Measurements from ENCODE around the gene PDIA5.
A peak's percentile ranks its signal among the peaks of the same experiment; 100 is the strongest.

Gene PDIA5

DNA sequence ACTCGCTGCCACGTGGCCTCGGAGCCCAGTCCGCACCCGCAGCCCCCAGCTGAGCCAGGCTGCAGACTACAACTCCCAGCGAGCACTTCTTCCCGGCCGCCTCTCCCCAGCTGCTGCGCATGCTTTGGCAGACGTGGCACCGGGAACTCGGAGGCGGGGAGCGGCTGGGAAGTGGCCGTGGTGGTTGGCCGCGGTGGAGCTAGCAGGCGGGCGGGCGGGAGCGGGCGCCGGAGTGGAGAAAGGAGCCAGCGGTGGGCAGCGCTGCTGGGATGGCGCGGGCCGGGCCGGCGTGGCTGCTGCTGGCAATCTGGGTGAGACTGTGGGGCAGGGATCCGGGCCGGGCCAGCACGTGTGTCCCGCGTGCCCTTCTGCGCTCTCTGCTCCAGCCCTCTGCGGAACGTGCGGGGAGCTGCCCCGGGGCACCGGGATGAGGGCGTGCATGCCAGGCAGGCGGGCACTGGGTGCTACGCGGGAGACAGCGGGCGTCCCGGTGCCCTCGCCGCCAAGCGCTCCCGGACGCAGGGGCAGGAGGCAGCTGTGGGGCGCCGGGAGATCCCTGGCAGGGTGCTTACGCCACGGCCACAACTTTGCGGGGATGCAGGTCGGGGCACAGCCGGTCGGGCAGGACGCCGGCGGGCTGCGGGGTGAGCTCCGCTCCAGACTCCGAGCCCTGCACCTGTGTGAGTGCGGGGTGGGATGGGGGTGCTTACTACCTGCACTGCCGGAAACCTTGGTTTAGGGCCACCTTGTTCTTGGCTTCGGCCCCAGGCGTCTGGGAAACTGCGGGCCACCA is at the start of gene PDIA5:
TSS of gene PDIA5 (plus strand) at position 130 of the 793 bp plus-strand sequence. CDS start at position 270, 140 bp downstream.
- DNase-seq = peak; percentile 92

GRCh38 chr3:123018683-123019082 is 48.1 kb upstream of the PDIA5 start:
- DNase-seq = no peak

GRCh38 chr3:123019161-123019560 is 47.7 kb upstream of the PDIA5 start:
- no peak for DNase-seq

DNA sequence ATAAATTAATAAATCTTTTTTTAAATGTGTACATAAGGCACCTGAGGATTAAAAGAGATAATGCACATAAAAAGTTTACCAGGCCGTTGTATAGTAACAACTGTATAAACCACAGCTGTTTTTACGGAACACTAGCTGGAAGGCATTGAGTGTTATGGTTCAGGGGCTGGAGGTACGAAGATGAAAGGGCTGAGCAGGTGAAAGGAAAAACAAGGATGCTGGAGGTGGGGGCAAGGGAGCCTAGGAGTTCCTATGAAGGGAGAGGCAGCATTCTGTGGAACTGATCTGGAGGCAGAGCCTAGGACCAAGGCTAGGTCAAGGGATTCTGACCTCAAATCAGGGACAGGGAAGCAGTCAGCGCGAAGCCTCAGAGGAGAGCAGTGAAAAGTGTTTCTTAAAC is 47.2 kb upstream of the PDIA5 start:
- DNase-seq = no peak

GRCh38 chr3:123020709-123021108 is 46.1 kb upstream of the PDIA5 start:
- DNase-seq = no peak

- DNase-seq = no peak
These were observed 45.4 kb upstream of the PDIA5 start for GRCh38 chr3:123021388-123021787.

GRCh38 chr3:123021996-123022510 is 44.8 kb upstream of the PDIA5 start:
- DNase-seq = no peak

DNA sequence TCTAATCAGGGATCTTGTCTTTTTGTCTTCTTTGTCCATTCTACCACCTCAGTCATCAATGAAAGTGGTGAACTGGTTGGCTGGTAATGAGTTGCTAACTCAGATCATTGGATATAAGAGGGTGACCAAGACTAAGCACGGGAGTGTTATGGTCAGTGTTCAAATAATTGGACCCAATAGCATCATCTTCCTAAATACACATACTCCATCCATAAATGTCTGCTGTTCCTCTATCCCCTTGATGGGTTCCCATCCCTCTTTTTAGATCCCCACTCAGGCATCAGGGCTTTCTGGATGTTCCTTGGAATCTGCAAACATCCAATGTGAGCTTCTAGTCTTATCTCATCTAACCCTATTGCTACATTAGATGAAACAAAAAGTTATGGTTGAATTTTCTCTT is 42.8 kb upstream of the PDIA5 start:
- DNase-seq = no peak

DNA sequence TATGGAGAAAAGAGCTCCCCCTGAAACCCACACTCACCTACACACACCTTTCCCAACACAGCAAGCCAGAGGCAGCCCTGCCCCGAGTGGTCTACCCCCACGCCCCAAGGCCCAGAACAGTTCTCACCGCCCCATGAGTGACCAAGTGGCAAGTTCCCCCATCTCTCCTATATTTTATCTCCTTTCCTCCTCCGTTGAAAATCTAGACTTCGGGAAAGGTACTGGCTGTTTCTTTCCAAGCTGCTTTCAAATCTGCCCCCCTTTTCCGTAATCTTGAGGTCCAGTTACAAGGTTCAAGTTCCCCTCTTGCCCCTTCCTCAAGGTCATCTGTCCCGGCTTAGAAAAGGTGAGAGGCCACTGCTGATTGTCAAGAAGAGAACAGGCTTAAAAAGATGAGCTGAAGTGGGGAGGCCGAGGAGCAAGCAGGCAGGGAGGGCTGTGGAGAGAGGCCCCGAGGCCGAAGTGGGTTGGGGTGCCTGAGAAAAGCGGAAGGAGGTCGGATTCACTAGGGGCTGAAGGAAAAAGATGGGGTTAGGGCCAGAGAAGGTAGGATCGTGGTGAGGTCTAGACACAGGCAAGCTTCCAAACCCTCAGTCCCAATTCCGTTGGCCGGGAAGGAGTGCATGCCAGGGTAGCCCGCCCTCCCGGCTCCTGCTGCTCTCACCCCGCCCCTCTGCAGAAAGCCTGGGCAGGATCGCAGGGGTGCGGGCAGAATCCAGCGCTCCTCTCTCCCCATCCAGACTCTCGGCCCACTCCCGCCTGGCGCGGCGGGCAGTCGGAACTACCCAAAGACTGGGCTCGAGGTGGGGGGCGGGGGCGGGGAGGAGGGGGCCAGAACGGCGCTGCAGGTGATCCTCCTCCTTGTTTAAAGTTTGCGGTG is 40.9 kb upstream of the PDIA5 start:
- no peak for DNase-seq

GRCh38 chr3:123026565-123027291 is 40.1 kb upstream of the PDIA5 start:
- DNase-seq = no peak

DNA sequence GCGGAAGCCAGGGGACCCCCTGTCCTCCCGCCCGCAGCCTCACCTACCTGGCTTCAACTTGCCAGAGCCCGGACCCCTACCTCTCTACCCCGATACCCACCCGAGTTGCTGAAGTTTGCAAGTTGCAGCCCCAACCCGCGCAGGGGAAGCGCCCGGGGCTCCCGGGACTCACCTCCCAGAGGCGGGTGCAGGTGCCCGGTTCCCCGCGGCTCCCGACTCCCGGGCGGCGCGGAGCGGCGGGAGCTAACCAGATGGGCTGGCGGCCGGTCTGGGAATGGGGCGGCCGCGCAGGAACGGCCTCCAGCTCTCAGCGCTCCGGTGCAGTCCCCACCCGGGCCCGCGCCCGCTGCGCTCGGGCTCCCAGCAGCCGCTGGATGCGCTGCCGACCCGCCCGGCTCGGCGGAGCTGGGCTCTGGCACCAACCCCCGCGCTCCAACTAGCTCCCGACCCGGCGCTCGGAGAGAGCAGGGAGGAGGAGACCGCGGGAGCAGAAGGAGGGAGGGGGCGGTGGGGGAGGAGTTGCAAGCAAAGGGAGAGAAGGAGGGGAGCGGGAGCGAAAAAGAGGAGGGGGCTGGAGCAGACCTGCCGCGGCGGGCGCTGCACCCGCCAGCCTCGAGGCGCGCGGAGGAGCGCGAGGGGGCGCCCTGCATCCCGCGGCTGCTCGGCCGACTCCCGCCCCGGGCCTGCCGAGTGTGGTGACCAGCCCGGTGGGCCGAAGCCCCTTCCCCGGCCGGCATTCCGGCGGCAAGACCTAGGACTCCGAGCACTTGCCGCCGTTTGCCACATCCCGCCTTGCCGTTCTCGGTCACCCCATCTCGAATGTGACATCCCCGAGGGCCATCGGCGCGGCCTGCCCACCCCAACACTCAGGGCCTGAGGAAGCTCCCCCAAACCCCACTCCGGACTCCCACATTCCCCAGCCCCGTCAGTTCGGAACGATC is 39.3 kb upstream of the PDIA5 start, which contains the start of gene SEMA5B:
TSS of gene SEMA5B (minus strand) at position 472 of the 941 bp plus-strand sequence. CDS start 66,500 bp downstream, outside the sequence.
- peak; percentile 37 for DNase-seq

DNA sequence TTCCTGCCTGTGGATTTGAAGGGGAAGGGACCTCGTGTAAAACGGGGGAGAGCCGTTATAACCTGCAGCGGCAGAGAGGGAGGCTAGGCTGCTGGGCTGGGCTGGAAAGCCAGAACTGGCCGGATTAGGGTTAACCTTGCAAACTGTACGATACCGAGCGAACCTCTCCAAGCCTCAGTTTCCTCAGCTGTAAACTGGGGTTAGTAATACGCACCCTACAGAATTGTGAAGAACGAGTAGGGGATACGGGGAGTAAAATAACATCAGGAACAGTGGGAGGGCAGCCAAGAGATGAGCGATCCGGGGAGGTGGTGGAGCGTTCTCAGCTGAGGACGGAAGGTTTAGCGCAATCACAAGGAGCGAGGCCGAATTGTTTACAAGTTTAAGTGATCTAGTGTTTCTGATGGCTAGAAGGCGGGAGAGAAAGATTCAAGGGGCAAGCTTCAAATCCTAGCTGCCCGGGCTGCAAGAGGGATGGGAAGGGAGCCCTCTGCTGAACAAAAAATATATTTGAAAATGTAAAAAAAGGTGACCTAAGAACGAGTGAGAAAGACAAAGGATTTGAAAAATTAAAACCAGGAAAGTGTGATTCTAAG is 38.5 kb upstream of the PDIA5 start:
- DNase-seq = peak; percentile 52

DNA sequence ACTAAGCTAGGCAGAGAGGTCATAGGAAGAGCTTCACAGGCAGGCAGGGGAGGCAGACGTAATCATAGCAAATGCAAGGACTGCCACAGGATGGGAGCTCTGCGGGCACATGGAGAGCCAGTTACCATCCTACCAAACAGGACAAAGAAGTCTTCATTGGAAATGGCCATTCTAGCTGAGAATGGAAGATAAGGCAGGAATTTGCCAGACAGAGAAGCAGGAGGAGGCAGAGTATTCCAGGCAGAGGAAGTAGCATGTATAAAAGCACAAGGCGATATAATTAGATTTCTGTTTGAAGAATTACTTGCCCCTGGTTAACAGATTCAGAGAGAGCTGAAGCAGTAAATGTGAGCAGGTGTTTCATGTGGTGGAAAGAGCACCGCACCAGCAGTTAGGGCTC is 35.8 kb upstream of the PDIA5 start:
- no peak for DNase-seq

GRCh38 chr3:123032057-123032456 is 34.8 kb upstream of the PDIA5 start:
- DNase-seq = no peak

GRCh38 chr3:123034120-123034519 is 32.7 kb upstream of the PDIA5 start:
- DNase-seq = no peak

DNA sequence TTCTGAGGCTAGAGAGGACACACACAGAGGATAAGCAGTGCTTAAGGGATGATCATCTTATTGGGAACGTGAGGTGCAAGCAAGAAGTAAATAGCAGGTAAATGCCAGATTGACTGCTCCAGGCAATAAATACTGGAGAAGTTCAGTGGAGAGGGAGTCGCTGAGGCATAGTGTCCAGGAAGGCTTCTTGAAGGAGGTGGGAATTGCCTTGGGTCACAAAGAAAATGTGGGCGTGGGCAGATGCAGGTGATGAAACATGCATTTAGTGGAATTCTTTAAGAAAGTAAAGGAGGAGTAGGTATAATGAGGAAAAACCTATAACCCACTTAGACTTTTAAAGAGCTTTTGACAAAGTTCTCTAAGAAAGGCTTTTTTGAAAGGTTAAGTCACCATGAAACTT is 31.8 kb upstream of the PDIA5 start:
- DNase-seq = no peak

DNA sequence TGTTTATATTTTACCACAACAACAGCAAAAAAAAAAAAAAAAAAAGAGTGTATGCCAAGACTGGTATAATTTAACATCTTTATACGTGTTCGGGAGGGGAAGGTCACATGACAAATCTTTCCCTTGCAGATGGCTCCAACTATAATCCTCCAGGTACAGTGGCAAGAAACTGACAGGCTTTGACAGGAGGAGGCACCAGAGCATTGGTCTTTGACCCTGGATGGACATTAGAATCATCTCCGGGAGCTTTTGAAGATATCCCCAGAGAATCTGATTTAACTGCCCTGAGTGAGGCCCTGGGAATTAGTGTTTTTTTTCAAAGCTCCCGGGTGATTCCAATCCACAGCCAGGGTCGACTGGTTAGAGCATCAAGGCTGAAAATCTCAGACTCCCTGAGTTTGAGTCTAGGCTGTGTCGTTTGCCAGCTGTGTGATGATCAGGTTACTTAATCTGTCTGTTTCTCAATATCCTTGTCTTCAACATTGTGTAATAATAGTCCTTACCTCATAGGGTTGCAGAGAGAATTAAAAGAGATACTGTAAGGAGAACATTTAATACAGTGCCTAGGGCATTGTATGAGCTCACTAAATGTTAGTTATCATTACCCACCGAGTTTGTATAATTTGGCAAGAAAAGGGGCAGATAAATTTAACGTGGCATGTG is 30.3 kb upstream of the PDIA5 start:
- no peak for DNase-seq

- no peak for DNase-seq
These were observed 29.8 kb upstream of the PDIA5 start for GRCh38 chr3:123037015-123037375.

GRCh38 chr3:123038751-123039150 is 28.1 kb upstream of the PDIA5 start:
- no peak for DNase-seq

DNA sequence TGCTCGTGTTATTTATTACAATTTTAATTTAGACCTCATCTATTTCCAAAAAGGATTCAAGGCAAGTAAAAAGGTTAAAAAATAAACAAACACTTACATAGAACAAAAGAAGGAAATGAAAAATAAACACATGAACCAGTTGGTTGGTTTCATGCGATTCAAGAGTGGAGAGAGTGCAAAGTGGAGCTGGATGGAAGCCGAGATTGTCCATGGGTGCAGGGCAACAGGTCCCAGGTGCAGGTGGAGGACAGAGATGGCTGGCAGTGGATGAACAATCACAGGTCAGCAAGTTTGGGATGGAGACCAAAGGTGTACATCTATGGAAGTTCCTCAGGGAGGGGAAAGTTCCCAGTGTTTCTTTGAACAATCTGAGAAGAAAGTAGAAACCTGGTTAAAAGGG is 27.6 kb upstream of the PDIA5 start:
- DNase-seq = no peak

DNA sequence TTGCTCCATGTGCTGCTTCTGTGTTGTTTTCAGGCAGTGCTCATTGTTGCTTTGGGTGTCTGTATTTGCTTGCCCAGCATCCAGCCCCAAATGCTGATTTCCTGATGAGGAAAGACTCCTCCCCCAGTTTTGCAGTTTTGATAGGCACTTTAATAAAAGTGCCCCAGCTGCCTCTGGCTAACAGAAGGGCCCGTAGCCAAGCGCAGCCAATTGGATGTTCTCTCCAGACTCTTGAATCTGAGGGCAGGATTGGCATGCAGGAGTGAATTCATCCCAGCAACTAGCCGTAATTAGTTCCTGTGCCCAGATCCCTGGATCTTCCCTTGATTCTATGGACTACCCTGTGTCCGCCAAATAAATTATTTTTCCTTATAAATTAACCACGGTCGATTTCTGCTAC is 24.4 kb upstream of the PDIA5 start:
- no peak for DNase-seq

All from NCI-H526 treated with DMSO at 0.1 percent for 48 hours (cell line).